ENCODE measurements around the gene COLEC11. TPM values are rescaled to one million over a fixed set of nuclear protein-coding genes. Genes with fewer than 3 reads are reported as not detected.
"Not testable (repeated sequence)": the region's sequence is repeated elsewhere in the genome, so short reads cannot be mapped to it uniquely, and the experiment has no call there.

The COLEC11 gene
- polyA plus RNA-seq, 1 experiment, result 0.15 TPM

DNA sequence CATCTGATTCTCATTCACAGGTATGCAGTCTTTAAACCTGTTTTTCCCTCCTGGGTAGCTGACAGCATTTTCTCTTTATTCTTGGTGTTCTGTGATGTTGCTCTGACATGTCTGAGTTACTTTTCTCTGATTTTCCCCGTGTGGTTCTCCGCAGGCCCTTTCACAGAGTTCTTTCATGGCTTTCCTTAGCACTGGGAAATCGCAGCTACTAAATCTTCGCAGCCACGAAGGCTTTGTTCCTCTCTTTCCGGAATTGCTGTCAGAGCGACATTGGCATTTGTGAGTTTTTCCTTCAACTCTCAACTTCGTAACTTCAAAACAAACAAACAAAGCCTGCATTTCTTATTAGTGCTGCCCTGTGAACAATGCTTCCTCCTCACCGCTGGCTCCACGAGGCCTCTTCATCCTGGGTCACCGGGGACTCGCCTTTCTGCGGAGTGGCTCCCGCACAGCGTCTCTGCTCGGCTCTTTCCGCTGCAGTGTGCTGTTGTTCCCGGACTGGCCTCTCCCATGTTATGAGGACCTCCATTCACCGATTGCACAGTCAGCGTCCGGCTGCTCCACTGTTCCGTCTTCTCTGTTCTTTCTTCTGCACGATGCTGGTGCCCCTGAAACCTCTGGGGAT, 16.1 kb downstream of the COLEC11 start:
- H3K27me3 ChIP-seq (ENCODE audit: control insufficient read depth, insufficient read depth, low read length), result peaks cover 1% of the 10 kb centered on the region; the same call in 1 of the 2 replicates
- TF ChIP-seq, protein P1, sequence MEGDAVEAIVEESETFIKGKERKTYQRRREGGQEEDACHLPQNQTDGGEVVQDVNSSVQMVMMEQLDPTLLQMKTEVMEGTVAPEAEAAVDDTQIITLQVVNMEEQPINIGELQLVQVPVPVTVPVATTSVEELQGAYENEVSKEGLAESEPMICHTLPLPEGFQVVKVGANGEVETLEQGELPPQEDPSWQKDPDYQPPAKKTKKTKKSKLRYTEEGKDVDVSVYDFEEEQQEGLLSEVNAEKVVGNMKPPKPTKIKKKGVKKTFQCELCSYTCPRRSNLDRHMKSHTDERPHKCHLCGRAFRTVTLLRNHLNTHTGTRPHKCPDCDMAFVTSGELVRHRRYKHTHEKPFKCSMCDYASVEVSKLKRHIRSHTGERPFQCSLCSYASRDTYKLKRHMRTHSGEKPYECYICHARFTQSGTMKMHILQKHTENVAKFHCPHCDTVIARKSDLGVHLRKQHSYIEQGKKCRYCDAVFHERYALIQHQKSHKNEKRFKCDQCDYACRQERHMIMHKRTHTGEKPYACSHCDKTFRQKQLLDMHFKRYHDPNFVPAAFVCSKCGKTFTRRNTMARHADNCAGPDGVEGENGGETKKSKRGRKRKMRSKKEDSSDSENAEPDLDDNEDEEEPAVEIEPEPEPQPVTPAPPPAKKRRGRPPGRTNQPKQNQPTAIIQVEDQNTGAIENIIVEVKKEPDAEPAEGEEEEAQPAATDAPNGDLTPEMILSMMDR (IDR thresholded peaks at IDR 0.05; ENCODE audit: insufficient read depth, low read depth, low read length), result no peak
- ChIA-PET CTCF (interaction anchor here (0.9 kb wide), 1 partner anchor 16 kb away, joined by 3 read pairs; no protein-coding TSS in a partner anchor), POLR2A (no interaction called here)
- H3K36me3 ChIP-seq (ENCODE audit: control insufficient read depth, insufficient read depth, low read length), result no peaks in the 10 kb centered on the region
- H3K4me3 ChIP-seq (ENCODE audit: low read depth, low read length), result no peak overlapping the region
- DNase-seq (ENCODE audit: low read depth), result no peak

DNA sequence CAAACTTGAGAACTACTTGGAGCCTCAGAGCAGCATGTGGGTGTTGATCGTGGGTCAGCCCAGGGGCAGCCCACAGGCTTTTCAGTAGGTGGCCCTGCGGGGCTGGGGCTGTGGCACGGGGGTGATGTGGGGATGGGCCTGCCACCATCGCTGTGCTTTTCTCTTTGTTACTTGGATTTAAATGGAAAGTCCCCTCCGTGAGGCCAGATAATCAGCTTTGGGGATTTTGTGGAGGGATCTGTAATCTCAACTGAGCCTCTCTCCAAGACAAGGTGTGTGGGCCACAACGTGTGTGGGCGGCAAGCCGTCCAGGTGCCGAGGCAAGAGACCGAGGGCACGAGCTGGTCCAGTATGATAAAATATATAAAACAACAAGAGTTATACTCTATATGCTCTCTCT, 16.7 kb downstream of the COLEC11 start:
- Histone ChIP-seq H3K4me3 (ENCODE audit: low read depth, low read length) (no peak overlapping the region), H3K27me3 (ENCODE audit: control insufficient read depth, insufficient read depth, low read length) (peaks cover 1% of the 10 kb centered on the region; the same call in 1 of the 2 replicates), H3K36me3 (ENCODE audit: control insufficient read depth, insufficient read depth, low read length) (no peaks in the 10 kb centered on the region)
- CTCF ChIA-PET, result interaction anchor here (0.6 kb wide), 1 partner anchor 310 kb away, joined by 3 read pairs; no protein-coding TSS in a partner anchor
- TF ChIP-seq, protein P1 (IDR thresholded peaks at IDR 0.05; ENCODE audit: insufficient read depth, low read depth, low read length), result no peak
- DNase-seq (ENCODE audit: low read depth), result no peak
- POLR2A ChIA-PET, result no interaction called here

DNA sequence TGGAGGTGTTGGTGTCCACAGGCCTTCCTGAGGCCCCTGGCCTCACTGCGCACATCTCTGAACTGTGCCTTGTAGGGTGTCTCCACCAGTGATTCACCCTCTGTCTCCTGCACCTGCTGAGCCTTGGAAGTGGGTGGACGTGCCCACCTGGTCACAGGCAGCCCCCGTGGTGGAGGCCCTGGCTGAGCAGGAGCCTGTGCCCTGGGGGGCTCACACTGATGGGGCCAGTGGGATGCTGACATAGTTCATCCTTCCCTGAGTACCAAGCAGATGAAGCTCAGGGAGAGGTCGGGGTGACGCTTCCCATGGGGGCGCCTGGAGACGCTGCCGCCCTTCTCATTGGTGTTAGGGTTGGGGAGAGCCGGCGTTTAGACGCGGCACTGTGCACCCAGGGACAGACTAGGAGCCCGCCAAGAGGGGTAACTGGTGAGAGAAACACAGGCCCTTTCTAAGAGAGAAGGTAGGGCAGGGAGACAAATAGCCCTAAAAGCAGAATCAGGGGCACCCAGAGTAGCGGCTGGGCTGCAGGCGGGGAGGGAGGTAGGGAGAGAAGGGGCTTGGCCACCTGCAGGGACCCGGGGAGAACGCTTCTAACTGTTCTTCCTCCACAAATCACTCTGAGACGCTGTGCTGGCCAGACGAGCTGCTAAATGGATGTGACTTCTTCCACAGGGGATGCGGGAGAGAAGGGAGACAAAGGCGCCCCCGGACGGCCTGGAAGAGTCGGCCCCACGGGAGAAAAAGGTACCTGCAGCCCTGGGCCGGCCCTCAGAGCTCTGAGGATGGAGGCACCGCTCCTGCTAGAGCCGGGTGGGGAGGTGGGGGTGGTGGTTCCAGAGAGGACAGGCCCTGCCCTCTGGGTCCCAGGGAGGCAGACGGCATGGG, 18.0 kb downstream of the COLEC11 start:
- H3K4me3 ChIP-seq (ENCODE audit: low read depth, low read length), result no peak overlapping the region
- DNase-seq (ENCODE audit: low read depth), result no peak
- ChIA-PET POLR2A (no interaction called here), CTCF (no interaction called here)
- TF ChIP-seq, protein P1 (IDR thresholded peaks at IDR 0.05; ENCODE audit: insufficient read depth, low read depth, low read length), result no peak
- H3K27me3 ChIP-seq (ENCODE audit: control insufficient read depth, insufficient read depth, low read length), result peaks cover 1% of the 10 kb centered on the region; the same call in 1 of the 2 replicates
- no peaks in the 10 kb centered on the region for H3K36me3 ChIP-seq (ENCODE audit: control insufficient read depth, insufficient read depth, low read length)

DNA sequence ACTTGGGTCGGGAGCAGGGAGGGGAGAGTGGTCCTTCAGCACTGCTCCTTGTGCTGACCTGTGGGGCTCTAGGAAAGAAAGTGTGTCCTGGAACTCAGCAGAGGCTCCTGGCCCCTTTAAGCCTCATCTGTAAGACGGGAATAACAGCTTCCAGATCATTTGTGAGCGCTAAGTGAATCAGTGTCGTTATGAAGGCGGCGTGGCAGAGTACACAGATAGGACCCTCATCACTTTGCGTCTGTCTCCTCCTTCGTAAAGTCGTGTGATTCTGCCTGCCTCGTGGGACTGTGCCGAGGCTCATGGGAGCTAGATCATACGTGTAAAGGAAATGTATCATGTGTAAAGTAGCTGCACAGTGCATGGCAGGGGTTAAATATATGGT, 18.6 kb downstream of the COLEC11 start:
- H3K4me3 ChIP-seq (ENCODE audit: low read depth, low read length), result no peak overlapping the region
- TF ChIP-seq, protein P1 (IDR thresholded peaks at IDR 0.05; ENCODE audit: insufficient read depth, low read depth, low read length), result no peak
- ChIA-PET POLR2A (no interaction called here), CTCF (no interaction called here)
- H3K27me3 ChIP-seq (ENCODE audit: control insufficient read depth, insufficient read depth, low read length), result peaks cover 1% of the 10 kb centered on the region; the same call in 1 of the 2 replicates
- DNase-seq (ENCODE audit: low read depth), result no peak
- H3K36me3 ChIP-seq (ENCODE audit: control insufficient read depth, insufficient read depth, low read length), result no peaks in the 10 kb centered on the region

DNA sequence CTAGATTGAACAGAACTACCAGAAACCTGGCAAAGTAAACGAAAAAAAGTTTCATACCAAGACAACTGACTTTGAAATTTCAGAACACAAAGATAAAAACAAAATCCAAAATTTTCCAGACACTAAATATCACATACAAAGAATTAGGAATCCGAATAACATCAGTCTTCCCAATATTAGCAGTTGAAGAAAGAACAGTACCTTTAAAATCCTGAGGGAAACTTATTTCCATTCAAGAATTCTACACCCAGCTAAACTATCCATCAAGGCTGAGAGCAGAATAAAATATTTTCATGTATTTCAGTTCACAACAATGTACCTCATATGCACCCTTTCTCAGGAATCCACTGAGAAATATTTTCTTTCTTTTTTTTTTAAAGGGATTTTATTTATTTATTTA, 19.8 kb downstream of the COLEC11 start:
- POLR2A ChIA-PET; H3K36me3 ChIP-seq (ENCODE audit: control insufficient read depth, insufficient read depth, low read length); H3K27me3 ChIP-seq (ENCODE audit: control insufficient read depth, insufficient read depth, low read length); H3K4me3 ChIP-seq (ENCODE audit: low read depth, low read length); CTCF ChIA-PET; DNase-seq (ENCODE audit: low read depth): not testable (repeated sequence)

DNA sequence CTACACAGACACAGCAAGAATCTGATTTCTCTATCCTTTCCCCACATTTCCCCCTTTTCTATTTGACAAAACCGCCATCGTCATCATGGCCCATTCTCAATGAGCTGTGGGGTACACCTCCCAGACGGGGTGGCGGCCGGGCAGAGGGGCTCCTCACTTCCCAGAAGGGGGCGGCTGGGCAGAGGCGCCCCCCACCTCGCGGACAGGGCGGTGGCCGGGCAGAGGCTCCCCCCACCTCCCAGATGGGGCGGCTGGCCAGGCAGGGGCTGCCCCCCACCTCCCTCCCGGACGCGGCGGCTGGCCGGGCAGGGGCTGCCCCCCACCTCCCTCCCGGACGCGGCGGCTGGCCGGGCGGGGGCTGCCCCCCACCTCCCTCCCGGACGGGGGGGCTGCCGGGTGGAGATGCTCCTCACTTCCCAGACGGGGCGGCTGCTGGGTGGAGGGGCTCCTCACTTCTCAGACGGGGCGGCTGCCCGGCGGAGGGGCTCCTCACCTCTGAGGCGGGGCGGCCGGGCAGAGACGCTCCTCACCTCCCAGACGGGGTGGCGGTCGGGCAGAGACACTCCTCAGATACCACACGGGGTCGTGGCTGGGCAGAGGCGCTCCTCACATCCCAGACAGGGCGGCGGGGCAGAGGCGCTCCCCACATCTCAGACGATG, 20.8 kb downstream of the COLEC11 start:
- POLR2A ChIA-PET; H3K4me3 ChIP-seq (ENCODE audit: low read depth, low read length); H3K36me3 ChIP-seq (ENCODE audit: control insufficient read depth, insufficient read depth, low read length); DNase-seq (ENCODE audit: low read depth); H3K27me3 ChIP-seq (ENCODE audit: control insufficient read depth, insufficient read depth, low read length); CTCF ChIA-PET: not testable (repeated sequence)

DNA sequence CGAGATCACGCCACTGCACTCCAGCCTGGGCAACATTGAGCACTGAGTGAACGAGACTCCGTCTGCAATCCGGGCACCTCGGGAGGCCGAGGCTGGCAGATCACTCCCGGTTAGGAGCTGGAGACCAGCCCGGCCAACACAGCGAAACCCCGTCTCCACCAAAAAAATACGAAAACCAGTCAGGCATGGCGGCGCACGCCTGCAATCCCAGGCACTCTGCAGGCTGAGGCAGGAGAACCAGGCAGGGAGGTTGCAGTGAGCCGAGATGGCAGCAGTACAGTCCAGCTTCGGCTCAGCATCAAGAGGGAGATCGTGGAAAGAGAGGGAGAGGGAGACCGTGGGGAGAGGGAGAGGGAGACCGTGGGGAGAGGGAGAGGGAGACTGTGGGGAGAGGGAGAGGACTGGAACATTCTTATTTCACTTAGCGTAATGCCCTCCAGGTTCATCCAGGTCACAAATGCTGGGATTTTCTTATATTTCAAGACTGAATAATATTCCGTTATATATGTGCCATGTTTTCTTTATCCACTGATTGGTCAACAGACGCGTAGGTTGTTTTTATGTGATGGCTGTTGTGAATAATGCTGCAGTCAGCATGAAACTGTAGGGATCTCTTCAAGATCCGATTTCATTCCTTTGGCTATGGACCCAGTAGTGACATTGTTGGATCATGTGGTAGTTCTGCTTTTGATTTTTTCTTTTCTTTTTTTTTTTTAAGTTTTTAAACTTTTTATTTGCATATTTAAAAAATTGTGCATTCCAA, 21.7 kb downstream of the COLEC11 start:
- H3K36me3 ChIP-seq (ENCODE audit: control insufficient read depth, insufficient read depth, low read length); POLR2A ChIA-PET; CTCF ChIA-PET; DNase-seq (ENCODE audit: low read depth); H3K4me3 ChIP-seq (ENCODE audit: low read depth, low read length); H3K27me3 ChIP-seq (ENCODE audit: control insufficient read depth, insufficient read depth, low read length): not testable (repeated sequence)

Data from BJ (cell line).